ENCODE measurements around the gene ZNF2. TPM values are rescaled to one million over a fixed set of nuclear protein-coding genes. Genes with fewer than 3 reads are reported as not detected.
"Not testable (repeated sequence)": the region's sequence is repeated elsewhere in the genome, so short reads cannot be mapped to it uniquely, and the experiment has no call there.

ZNF2 gene
- 1.6 TPM for total RNA-seq

DNA sequence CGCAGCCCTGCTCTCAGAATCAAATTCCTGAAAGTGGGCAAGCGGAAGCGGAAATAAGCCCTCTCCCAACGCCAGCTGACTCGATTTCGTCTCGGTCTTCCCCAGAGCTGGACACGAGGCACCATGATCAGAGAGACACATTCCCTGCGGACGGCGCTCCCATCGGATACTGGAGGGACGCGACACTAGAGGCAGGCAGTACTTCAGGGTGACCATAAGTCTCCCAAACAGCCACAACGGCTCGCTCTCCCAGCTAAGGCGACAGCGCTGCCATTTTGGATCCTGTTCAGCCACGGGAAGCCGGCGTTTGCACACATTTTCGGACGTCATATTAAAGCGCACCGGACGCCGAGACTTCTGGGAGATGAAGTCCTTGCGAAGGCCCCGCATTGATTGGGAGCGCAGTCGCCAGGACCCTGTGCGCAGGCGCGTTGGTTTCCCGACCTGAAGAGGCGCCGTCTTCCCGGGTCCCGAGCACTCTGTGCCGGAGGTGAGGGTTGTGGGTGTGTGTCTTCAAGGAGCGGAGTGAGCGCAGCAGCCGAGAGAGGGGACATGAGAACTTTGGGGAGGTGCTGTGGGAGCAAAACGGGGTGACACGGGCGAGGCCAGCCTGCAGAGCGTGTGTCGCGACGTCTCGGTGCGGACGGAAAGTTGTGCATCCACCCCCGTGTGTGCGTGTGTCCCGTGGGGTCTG, at the start of gene ZNF2:
Gene ZNF2, plus strand, starts transcription at position 439 of the 694 bp plus-strand sequence. CDS start 10,418 bp downstream, outside the sequence.
- peak; percentile 98 for ATAC-seq

DNA sequence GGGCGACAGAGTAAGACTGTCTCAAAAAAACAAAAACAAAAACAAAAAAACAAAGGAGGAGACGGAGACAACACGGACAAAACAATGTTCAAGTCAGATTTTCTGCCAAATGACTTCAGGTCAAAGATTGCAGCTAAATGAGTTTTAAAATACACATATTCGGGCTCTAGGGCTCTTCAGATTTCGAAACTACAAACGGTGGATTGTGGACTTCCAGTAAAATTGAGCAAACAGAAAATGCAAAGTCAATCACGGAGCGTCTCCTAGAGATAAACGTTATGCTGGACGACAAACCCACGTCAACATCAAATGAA, 44.6 kb upstream of the ZNF2 start:
- no peak for ATAC-seq

DNA sequence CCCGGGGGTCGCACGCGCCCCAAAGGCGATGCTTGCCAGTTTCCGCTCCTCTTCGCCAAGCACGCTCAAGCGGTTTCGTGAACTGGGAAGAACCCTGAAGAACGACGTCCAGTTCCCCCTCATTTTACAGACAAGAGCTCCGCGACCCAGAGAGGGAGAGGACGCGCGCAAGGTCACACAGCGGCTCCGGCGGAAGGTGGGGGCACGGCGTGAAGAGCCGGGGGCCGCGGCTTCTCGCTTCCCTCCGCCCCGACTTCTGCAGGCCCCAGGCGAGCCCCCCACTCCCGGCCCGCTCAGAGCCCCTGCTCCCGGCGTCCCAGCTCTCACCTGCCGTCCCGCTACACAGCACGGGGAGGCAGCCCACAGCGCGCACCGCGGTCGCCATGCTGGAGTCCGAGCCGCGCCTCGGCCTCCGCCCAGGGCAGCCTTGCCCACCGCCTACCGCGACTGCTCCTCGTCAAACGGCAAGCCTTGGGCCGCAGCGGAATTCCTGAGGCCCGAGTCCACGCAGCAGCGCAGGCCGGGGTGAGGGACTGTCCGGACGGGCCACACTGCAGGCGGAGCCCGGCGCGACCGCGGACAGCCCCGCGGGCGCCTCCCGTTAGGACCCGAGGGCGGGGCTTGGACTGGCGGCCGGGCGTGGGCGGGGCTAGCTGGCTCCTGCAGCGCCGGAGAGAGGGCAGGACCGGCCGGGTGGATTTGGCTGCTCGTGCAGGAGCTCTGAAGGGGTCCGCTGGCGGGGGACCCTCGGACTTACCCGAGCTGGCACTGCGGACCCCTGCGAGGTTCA, 44.0 kb upstream of the ZNF2 start, which contains the start of gene MRPS5:
Gene MRPS5, minus strand, starts transcription at position 402 of the 790 bp plus-strand sequence. Its CDS starts 17 bp downstream, at position 385.
- peak; percentile 93 for ATAC-seq

DNA sequence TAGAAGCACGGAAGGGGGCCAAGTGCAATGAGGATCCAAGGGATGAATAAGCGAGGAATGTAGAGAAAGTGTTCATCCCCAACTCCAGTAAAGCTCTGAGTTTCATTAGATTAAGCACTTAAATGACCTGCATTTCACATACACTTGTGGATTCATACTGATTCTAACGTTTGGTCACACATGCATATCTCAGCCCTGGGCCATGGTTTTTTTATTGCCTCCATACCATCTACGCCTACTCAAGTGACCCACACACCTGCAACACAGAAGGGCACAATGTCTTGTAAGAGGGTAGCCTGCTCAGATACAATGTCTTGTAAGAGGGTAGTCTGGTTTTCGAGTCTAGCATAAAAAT, 43.4 kb upstream of the ZNF2 start:
- ATAC-seq, result peak; percentile 4

DNA sequence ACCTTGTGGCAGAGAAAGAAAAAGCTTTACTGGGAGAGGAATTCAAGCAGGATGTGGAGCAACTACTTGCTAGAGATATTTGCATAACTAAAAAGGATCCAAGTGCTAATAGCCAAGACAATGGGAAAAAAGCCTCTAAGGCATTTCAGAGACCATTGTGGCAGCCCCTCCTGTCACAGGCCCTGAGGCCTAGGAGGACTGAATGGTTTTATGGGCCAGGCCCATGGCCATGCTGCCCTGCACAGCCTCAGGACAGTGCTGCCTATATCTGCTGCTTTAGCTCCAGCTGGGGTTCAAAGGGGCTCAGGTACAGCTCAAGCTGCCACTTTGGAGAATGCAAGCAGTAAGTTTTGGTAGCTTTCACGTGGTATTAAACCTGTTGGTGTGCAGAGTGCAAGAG, 26.9 kb upstream of the ZNF2 start:
- ATAC-seq, result no peak

DNA sequence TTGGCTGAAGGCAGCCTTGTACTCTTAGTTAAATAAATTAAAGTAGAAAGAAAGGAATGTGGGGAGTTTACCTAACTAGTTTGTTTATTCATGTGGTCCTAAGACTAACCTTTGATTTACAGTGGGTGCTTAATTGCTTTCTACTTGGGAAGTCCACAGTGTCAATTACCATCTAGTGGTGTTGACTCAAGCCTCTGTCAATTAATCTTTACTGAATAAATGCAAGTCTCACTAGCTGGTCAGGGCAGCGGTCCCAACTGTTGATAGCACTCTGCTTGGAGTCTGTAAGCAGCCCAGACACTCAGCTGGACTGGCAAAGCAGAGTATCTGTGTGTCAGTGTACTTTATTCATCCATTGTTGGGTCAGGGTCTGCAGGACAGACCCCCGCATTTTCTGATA, 21.8 kb upstream of the ZNF2 start:
- no peak for ATAC-seq

DNA sequence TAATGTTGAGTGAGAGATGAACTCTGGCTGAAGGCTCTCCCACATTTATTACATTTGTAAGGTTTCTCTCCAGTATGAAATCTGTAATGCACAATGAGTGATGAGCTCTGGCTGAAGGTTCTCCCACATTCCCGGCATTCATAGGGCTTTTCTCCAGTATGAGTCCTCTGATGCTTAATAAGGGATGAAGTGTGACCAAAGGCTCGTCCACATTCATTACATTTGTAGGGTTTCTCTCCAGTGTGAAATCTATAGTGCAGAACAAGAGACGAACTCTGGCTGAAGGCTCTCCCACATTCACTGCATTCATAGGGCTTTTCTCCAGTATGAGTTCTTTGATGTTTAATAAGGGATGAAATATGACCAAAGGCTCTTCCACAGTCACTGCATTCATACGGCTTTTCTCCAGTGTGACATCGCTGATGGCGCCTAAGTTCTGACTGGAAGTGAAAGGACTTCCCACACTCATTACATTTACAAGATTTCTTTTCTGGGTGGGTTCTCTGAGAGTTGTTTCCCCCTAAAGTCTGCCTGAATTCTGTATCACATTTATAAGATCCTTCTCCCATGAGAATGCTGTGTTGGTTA, 16.1 kb upstream of the ZNF2 start:
- no peak for ATAC-seq

DNA sequence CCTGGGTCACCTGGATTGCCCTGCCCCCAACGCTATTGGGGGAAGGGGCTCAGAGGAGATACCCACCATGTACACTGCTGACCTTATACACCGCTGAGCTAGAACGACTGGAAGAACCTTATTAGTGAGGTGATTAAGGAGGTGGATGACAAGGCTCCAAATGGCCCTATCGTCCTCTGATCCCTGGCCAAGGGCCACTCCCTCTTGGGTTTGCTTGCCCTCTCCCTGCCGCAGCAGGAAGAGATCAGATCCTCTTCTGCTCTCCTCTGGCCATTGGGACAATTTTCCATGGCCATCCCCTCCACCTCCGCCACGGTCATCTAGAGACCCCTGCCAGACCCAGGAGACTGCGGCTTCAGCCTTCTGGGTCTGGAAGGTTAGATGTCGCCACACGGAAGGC, 7.2 kb upstream of the ZNF2 start:
- peak; percentile 22 for ATAC-seq

DNA sequence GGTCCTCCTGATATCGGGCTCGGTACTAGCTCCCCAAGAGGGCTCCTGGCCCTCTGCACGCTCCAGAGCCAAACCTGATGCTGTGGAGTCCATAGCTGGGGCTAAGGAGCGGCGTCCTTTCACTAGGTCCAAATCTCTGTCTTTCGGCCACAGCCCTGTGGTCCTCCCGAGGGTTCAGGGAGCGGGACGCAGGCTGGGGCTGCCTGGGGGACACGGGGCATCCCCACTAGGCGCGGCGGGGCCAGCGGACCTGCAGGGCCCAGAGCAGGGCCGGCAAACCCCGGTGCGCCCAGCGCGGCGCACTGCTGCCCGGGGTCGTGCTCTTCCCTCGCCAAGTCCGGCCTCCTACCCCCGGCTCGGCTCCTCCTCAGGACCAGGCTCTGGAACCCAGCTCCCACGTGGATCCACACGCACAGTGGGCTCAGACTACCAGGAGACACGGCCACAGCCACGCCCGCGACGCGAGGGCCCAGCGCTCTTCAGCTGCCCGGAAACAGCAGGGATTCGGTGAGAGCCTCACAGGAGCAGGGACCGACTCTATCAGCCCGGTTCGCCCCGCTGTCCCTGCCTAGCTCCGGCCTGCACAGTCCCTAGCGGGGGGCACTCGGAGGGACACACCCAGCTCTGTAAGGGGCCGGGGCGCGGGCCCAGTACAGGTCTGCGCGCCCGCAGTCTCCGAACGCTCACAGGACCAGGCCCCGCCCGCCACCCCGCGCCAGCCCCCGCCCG, 6.6 kb upstream of the ZNF2 start:
- ATAC-seq, result peak; percentile 53

DNA sequence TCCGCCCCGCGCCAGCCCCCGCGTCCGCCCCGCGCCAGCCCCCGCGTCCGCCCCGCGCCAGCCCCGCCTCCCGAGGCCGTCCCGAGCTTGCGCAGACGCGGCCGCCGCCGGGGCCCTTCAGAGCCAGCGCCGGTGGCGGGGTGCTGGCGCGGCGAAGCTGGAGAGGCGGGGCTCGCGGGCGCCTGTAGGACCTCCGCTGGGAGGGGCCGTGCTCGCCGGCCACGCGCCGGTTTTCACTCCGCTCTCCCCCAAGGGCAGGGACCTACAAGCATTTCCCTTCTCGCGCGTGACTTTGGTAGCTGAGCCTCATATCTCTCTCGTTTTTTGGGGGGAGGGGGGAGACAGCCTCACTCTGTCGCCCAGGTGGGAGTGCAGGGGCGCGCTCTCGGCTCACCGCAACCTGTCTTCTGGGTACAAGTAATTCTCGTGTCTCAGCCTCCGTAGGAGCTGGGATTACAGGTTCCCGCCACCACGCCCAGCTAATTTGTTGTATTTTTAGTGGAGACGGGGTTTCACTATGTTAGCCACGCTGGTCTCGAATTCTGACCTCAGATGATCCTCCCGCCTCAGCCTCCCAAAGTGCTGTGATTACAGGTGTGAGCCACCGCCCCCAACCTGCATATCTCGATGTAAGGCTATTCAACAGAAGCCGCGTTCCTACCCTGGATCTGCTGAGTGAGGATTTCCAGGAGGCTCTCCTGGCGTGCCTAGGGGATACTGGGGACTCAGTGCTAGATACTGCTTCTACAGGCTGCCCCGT, 5.7 kb upstream of the ZNF2 start, which contains the start of gene ZNF514:
Gene ZNF514, minus strand, starts transcription at position 159 of the 760 bp plus-strand sequence. CDS start 6,595 bp downstream, outside the sequence.
- ATAC-seq, result peak; percentile 82

DNA sequence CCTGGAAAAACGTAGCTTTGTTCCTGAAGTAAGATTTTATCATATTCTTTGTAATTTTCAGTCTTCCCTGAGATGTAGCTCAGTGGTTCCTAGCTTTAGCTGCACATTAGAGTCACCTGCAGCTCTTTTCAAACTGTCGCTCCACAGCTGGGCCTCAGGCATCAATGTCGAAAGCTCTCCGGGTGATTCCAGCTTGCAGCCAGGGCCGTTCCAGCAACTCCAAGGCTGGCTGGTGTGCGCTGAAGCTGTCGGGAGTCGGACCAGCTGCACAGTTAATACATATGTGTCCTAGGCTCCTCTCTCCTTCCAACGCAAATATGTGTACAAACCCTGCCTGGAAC, 609 bp upstream of the ZNF2 start:
- peak; percentile 30 for ATAC-seq

DNA sequence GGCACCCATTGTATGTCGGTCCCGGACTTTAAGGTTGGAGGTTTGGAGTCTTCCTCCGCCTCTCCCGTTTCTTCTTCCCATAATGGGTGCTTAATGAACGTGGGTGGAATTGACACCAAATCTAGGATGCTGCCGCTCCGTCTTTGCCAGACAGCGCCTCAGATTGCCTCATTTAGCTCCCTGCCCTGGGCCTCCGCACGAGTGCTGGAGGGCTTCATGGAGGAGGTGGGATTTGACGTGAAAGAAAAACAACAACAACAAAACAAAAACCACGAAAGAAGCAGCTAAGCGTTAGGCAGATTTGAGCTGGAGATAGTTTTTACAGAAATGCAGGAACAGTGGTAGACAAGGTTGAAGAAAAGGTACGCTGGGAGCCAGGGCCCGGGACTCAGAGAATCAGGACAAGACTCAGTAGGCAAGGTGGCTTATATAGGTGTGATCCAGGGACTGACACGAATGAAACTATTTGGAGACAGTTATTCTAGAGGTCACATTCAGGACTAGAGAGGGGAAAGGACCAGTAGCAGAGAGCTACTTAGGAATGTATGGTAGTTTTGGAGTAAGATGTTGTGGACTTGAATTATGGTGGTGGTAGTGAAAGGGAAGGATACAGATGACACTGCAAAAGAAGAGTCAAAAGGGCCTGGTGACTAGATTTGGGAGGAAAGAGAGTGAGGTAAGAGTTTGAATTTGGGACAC, 605 bp downstream of the ZNF2 start:
- peak; percentile 28 for ATAC-seq

DNA sequence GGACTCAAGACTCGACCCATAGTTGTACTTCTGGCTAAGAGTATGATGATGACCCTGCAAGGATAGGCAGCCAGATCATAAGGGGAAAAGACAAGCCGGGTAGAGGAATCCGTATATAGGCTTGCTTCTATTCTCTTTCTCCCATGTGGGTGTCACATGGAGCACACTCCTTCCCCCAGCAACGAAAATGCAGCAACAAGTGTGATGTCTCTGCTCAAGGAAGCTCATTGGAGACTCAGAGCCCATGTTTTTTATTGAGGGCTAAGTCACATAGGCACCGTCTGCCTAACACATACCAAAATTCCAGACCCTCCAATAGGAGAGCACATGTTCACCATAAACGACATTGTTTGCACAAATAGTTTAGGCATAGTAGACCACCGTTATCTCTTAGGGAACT, 6.3 kb downstream of the ZNF2 start:
- ATAC-seq, result no peak

DNA sequence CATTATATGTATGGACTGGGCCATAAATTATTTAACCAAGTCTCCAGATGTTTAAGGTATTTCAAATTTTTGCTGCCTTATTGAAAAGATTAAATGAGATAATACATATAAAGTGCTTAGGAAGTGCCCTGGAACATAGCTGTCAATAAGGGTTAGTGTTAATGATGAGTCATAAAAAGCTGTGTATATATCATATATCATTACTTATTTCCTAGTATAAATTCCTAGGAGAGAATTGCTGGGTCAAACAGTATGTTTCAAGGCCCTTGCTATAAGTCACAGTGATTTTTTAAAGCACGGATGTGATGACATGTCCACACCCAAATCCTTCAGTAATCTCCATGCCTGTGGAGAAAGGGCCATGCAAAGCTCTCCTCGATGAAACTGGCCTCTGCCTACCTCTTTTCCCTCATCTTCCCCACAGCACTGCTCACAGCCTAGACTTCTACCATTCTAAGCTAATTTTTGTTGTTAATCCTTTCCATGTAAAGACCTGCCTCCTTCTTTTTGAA, 8.5 kb downstream of the ZNF2 start:
- ATAC-seq, result peak; percentile 17

DNA sequence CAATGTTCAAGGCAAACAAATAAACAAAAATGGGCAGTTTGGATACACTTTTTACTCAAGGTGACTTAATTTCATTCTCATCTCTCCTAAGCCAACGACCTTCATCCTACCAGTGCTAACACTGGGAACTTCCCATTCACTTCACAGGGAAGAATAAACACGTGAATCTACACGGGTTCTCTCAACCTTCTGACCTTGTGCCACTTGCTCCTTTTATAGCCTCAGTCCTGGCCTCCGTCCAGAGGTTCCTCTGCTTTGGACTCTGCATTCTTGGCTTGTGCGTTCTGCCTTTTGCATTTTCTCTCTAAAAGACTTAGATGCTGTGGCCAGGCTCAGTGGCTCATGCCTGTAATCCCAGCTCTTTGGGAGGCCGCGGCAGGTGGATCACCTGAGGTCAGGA, 13.8 kb downstream of the ZNF2 start:
- no peak for ATAC-seq

DNA sequence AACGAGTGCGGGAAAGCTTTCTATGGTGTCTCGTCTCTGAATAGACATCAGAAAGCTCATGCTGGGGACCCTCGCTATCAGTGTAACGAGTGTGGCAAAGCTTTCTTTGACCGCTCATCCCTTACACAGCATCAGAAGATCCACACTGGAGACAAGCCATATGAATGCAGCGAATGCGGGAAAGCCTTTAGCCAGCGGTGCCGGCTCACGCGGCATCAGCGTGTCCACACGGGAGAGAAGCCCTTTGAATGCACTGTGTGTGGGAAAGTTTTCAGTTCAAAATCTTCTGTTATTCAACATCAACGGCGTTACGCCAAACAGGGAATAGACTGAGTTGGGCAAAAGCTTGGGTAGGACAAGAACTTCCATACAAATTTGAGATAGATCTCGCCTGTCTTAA, 16.2 kb downstream of the ZNF2 start:
- no peak for ATAC-seq

DNA sequence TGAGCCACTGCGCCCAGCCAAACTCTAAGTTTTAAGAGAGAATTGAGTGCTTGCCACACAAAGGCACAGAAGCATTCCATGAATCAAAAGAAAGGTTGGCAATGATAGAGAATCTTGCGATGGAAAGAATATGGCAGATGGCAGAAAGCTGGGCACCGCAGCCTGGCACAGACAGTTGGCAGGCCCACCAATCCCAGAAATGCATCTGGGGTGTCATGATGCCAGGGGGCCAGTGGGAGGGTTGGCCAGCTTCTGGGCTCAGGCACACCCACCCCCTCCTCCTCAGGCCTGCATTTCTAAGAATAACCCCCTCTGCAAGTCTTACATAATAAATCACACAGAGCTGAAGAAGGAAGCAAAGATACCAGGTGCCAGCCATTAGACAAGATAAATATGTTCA, 19.6 kb downstream of the ZNF2 start:
- no peak for ATAC-seq

DNA sequence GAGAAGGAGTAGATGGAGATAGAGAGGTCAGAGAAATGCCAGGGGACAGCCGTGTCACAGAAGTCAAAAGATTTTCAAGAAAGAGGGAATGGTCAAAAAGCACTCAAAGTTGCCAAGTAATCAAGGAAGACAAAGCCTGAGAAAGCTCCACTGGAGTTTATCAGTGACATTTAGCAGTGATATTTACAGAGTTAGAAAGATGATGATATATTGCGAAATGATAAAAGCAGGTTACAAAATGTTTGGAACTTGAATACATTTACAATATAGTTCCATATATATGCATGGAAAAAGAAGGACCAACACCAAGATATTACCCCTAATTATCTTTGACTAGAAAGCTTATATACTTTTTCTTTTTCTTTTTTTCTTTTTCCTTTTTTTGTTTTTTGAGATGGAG, 20.4 kb downstream of the ZNF2 start:
- no peak for ATAC-seq

DNA sequence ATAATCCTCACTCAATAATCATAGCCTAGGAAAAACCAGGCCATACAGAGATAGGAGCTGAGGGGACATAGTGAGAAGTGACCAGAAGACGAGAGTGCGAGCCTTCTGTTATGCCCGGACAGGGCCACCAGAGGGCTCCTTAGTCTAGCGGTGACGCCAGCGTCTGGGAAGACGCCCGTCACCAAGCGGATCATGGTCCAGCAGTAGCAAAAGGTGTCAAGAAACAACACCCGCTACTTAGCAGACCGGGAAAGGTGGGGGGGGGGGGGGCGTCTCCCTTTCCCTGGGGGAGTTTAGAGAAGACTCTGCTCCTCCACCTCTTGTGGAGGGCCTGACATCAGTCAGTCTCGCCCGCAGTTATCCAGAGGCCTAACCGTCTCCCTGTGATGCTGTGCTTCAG, 27.3 kb downstream of the ZNF2 start:
- not testable (repeated sequence) for ATAC-seq

DNA sequence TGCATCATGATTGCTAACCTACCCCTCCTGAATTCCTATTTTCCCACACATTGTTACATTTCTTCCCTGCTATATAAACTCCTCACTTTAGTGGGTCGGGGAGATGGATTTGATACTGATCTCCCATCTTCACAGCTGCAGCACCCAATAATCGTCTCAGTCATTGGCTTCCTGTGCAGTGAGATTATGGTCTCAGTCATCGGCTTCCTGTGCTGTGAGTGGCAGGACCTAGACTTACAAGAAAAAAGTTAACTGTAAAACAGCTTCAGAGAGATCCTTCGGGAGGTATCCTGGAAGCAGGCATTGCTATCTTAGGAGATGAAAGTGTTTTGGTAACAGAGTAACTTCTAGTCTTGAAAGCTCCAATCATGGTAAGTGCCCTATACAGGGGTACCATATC, 38.3 kb downstream of the ZNF2 start:
- ATAC-seq, result no peak

DNA sequence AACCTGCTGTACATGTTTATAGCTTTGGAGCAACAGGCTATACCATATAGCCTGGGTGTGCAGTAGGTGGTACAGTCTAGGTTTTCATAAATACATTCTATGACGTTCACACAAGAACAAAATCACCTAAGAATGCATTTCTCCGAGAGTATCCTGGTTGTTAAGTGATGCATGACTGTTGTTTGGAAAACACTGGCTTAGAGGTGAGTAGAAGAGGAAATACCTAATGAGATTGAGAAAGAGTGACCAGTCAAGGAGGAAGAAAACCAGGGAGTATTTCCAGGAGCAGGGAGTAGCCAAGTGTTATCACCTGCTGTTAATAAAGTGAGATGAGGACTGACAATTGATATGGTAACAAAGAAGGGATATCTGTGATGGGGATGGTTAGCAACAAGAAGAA, 38.8 kb downstream of the ZNF2 start:
- ATAC-seq, result no peak

DNA sequence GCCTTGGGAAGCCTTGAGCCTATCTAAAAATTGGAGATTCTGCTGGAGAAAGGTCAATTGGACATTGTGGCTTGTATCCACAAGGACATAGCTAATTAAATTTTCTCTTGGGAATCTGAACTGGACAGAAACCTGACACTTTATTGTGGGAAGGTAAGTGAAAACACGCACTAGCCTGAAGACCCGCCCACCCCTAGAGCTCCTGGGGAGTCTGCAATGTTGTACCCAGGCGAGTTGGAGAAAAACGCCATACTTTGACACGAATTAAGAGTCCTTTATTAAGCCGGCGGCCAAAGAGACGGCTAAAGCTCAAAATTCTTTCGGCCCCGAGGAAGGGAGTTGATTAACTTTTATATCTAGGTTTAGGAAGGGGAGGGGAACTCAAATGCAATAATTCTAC, 40.5 kb downstream of the ZNF2 start:
- no peak for ATAC-seq
